ENCODE data around the gene PDCD5. TPM values are rescaled to one million over a fixed set of nuclear protein-coding genes. Genes with fewer than 3 reads are reported as not detected.
"Not testable (repeated sequence)": the region's sequence is repeated elsewhere in the genome, so short reads cannot be mapped to it uniquely, and the experiment has no call there.

PDCD5 gene
- total RNA-seq, 1 experiment from 2014 or later, result 255 TPM

GRCh38 chr19:32581705-32582179, 752 bp downstream of the PDCD5 start:
- ChIA-PET POLR2A (ENCODE audit: low non-redundant PET) (interaction anchor here (0.7 kb wide), 1 partner anchor 786 kb away, joined by 3 read pairs; no protein-coding TSS in a partner anchor), CTCF (no interaction called here)
- H3K4me3 ChIP-seq (ENCODE audit: low read depth, low read length, poor library complexity, severe bottlenecking), result peak overlapping the region; percentile 100
- H3K36me3 ChIP-seq (ENCODE audit: insufficient read depth, low read length, poor library complexity, severe bottlenecking), result peaks cover 43% of the 10 kb centered on the region
- no peaks in the 10 kb centered on the region for H3K27me3 ChIP-seq (replicated peaks; ENCODE audit: insufficient read depth, low read depth, low read length, poor library complexity)
- DNase-seq (ENCODE audit: low spot score), result peak; percentile 27
- H3K4me1 ChIP-seq (ENCODE audit: insufficient read depth, low read length, poor library complexity, severe bottlenecking), result peaks cover 12% of the 10 kb centered on the region
- H3K27ac ChIP-seq (ENCODE audit: low read depth, low read length, poor library complexity, severe bottlenecking), result peak overlapping the region; percentile 95
- no TSS peak for BruUV-seq (replicated peaks)
- H3K9me3 ChIP-seq (ENCODE audit: low read depth, low read length, poor library complexity, severe bottlenecking), result no peaks in the 10 kb centered on the region
- intact Hi-C loops (cut with micrococcal nuclease; ENCODE audit: unreplicated experiment), result no loop called here
- TF ChIP-seq CTCF (conservative IDR thresholded peaks at IDR 0.05; ENCODE audit: low read depth, low read length), result no peak
- no peak for TF ChIP-seq EZH2 (IDR thresholded peaks at IDR 0.05; ENCODE audit: borderline replicate concordance, low read depth, low read length, poor library complexity, severe bottlenecking)

GRCh38 chr19:32587747-32588504, 6.9 kb downstream of the PDCD5 start:
- H3K4me3 ChIP-seq (ENCODE audit: low read depth, low read length, poor library complexity, severe bottlenecking); H3K4me1 ChIP-seq (ENCODE audit: insufficient read depth, low read length, poor library complexity, severe bottlenecking); CTCF ChIA-PET; POLR2A ChIA-PET (ENCODE audit: low non-redundant PET); H3K9me3 ChIP-seq (ENCODE audit: low read depth, low read length, poor library complexity, severe bottlenecking); BruUV-seq (replicated peaks); H3K27ac ChIP-seq (ENCODE audit: low read depth, low read length, poor library complexity, severe bottlenecking); DNase-seq (ENCODE audit: low spot score); H3K27me3 ChIP-seq (replicated peaks; ENCODE audit: insufficient read depth, low read depth, low read length, poor library complexity); intact Hi-C loops (cut with micrococcal nuclease; ENCODE audit: unreplicated experiment): not testable (repeated sequence)
- peaks cover 43% of the 10 kb centered on the region for H3K36me3 ChIP-seq (ENCODE audit: insufficient read depth, low read length, poor library complexity, severe bottlenecking)

- no peak for DNase-seq (ENCODE audit: low spot score)
- ChIA-PET CTCF (no interaction called here), POLR2A (ENCODE audit: low non-redundant PET) (no interaction called here)
- H3K9me3 ChIP-seq (ENCODE audit: low read depth, low read length, poor library complexity, severe bottlenecking), result no peaks in the 10 kb centered on the region
- no peak for TF ChIP-seq EZH2 (IDR thresholded peaks at IDR 0.05; ENCODE audit: borderline replicate concordance, low read depth, low read length, poor library complexity, severe bottlenecking)
- no peak for TF ChIP-seq CTCF (conservative IDR thresholded peaks at IDR 0.05; ENCODE audit: low read depth, low read length)
- H3K27ac ChIP-seq (ENCODE audit: low read depth, low read length, poor library complexity, severe bottlenecking), result no peak overlapping the region
- no TSS peak for BruUV-seq (replicated peaks)
- no peaks in the 10 kb centered on the region for H3K27me3 ChIP-seq (replicated peaks; ENCODE audit: insufficient read depth, low read depth, low read length, poor library complexity)
- peaks cover 42% of the 10 kb centered on the region for H3K36me3 ChIP-seq (ENCODE audit: insufficient read depth, low read length, poor library complexity, severe bottlenecking)
- H3K4me3 ChIP-seq (ENCODE audit: low read depth, low read length, poor library complexity, severe bottlenecking), result no peak overlapping the region
- intact Hi-C loops (cut with micrococcal nuclease; ENCODE audit: unreplicated experiment), result no loop called here
- H3K4me1 ChIP-seq (ENCODE audit: insufficient read depth, low read length, poor library complexity, severe bottlenecking), result no peaks in the 10 kb centered on the region
Observed at GRCh38 chr19:32594021-32594420, 13.0 kb downstream of the PDCD5 start.

GRCh38 chr19:32595491-32595890, 14.5 kb downstream of the PDCD5 start:
- BruUV-seq (replicated peaks), result no TSS peak
- ChIA-PET POLR2A (ENCODE audit: low non-redundant PET) (no interaction called here), CTCF (no interaction called here)
- intact Hi-C loops (cut with micrococcal nuclease; ENCODE audit: unreplicated experiment), result no loop called here
- no peak overlapping the region for H3K27ac ChIP-seq (ENCODE audit: low read depth, low read length, poor library complexity, severe bottlenecking)
- H3K27me3 ChIP-seq (replicated peaks; ENCODE audit: insufficient read depth, low read depth, low read length, poor library complexity), result no peaks in the 10 kb centered on the region
- H3K9me3 ChIP-seq (ENCODE audit: low read depth, low read length, poor library complexity, severe bottlenecking), result no peaks in the 10 kb centered on the region
- H3K4me3 ChIP-seq (ENCODE audit: low read depth, low read length, poor library complexity, severe bottlenecking), result no peak overlapping the region
- TF ChIP-seq EZH2 (IDR thresholded peaks at IDR 0.05; ENCODE audit: borderline replicate concordance, low read depth, low read length, poor library complexity, severe bottlenecking) (no peak), CTCF (conservative IDR thresholded peaks at IDR 0.05; ENCODE audit: low read depth, low read length) (no peak)
- DNase-seq (ENCODE audit: low spot score), result no peak
- peaks cover 47% of the 10 kb centered on the region for H3K36me3 ChIP-seq (ENCODE audit: insufficient read depth, low read length, poor library complexity, severe bottlenecking)
- H3K4me1 ChIP-seq (ENCODE audit: insufficient read depth, low read length, poor library complexity, severe bottlenecking), result no peaks in the 10 kb centered on the region

Measured in A673 (cell line).